ENCODE measurements around the gene TWIST2.

The TWIST2 gene

GRCh38 chr2:238882082-238882755 is 34.3 kb downstream of the TWIST2 start:
- Histone ChIP-seq H3K9ac (ENCODE audit: low read depth, low read length, poor library complexity, severe bottlenecking) (no peak overlapping the region), H3K4me3 (ENCODE audit: low read length, poor library complexity, severe bottlenecking) (no peak overlapping the region), H3K9me2 (replicated peaks; ENCODE audit: low read depth, low read length) (no peaks in the 10 kb centered on the region), H3F3A (ENCODE audit: low read depth) (no peaks in the 10 kb centered on the region), H3K4me1 (ENCODE audit: insufficient read depth, low read length, poor library complexity, severe bottlenecking) (no peaks in the 10 kb centered on the region), H3K4me2 (ENCODE audit: low read depth, low read length, poor library complexity, severe bottlenecking) (no peak overlapping the region), H3K9me3 (ENCODE audit: insufficient read depth, low read depth, low read length) (no peaks in the 10 kb centered on the region), H2AFZ (ENCODE audit: low read length) (no peak overlapping the region), H3K79me2 (ENCODE audit: insufficient read depth, low read length) (no peaks in the 10 kb centered on the region), H4K20me1 (ENCODE audit: insufficient read depth, low read length, poor library complexity, severe bottlenecking) (no peaks in the 10 kb centered on the region), H3K36me3 (ENCODE audit: insufficient read depth, low read length) (no peaks in the 10 kb centered on the region), H3K27me3 (ENCODE audit: insufficient read depth, low read length, poor library complexity, severe bottlenecking) (no peaks in the 10 kb centered on the region)
- TF ChIP-seq CTCF (conservative IDR thresholded peaks at IDR 0.05; ENCODE audit: low read length) (no peak), EZH2phosphoT487 (IDR thresholded peaks at IDR 0.05; ENCODE audit: borderline replicate concordance) (no peak)

DNA sequence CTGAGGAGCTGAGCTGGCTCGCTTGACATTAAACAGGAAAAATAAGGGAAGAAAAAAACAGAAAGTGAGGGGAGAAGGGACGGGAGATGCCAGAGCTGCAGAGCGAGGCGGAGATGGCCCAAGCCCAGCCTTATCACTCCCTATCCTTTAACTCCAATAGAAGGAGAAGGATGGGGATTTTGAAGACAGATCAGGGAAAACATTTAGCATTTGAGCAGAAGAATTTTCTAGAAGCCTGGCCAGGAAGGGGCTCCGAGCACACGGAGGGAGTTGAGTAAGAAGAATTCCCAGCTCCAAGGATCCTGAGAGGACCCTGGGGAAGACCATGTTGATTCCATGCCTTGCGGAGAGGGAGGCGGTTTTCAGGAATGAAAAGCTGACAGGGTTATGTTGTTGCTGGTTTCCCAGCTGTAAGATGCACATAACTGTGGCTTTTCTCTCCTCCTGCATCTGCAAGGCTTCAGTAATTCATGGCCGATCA is 35.6 kb downstream of the TWIST2 start:
- no peaks in the 10 kb centered on the region for H3F3A ChIP-seq (ENCODE audit: low read depth)
- no peaks in the 10 kb centered on the region for H3K9me2 ChIP-seq (replicated peaks; ENCODE audit: low read depth, low read length)
- no peaks in the 10 kb centered on the region for H3K4me1 ChIP-seq (ENCODE audit: insufficient read depth, low read length, poor library complexity, severe bottlenecking)
- no peak overlapping the region for H3K4me2 ChIP-seq (ENCODE audit: low read depth, low read length, poor library complexity, severe bottlenecking)
- H2AFZ ChIP-seq (ENCODE audit: low read length) = no peak overlapping the region
- no peak for TF ChIP-seq CTCF (conservative IDR thresholded peaks at IDR 0.05; ENCODE audit: low read length)
- no peak for TF ChIP-seq EZH2phosphoT487 (IDR thresholded peaks at IDR 0.05; ENCODE audit: borderline replicate concordance)
- no peaks in the 10 kb centered on the region for H3K27me3 ChIP-seq (ENCODE audit: insufficient read depth, low read length, poor library complexity, severe bottlenecking)
- no peaks in the 10 kb centered on the region for H3K9me3 ChIP-seq (ENCODE audit: insufficient read depth, low read depth, low read length)
- no peak overlapping the region for H3K9ac ChIP-seq (ENCODE audit: low read depth, low read length, poor library complexity, severe bottlenecking)
- H3K79me2 ChIP-seq (ENCODE audit: insufficient read depth, low read length) = no peaks in the 10 kb centered on the region
- no peaks in the 10 kb centered on the region for H4K20me1 ChIP-seq (ENCODE audit: insufficient read depth, low read length, poor library complexity, severe bottlenecking)
- H3K36me3 ChIP-seq (ENCODE audit: insufficient read depth, low read length) = no peaks in the 10 kb centered on the region
- no peak overlapping the region for H3K4me3 ChIP-seq (ENCODE audit: low read length, poor library complexity, severe bottlenecking)

DNA sequence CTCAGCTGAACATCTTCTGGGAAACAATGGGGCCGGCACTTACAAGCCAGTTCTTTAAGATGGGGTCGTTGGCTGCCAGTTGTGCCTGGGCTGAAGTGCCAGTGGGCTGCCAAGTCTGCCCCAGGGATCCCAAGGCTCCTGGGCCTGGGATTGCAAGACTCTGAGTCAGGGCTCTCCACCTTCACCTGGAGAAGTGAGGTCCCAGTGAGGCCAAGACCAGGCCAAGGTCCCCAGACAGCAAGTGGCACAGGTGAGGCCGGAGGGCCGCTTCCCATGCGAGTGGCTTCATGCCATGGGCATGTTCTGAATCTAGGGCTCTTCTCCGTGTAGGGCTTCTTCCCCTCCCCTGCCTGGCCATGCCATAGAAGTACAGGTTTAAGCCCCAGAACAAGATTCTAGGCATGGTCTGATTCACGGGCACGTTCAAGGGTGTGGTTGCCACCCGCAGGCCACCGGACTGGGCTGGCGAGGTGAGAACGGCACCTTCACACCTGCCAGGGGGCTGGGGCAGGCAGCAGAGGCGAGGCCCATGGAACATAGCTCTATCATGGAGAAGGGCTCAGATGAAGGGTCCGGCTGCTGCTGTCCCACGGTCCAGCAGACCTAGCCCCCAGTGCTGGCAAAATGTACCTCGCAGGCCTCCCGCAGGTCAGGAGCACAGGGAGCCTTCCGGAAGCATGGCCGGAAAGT is 36.4 kb downstream of the TWIST2 start:
- Histone ChIP-seq H3K9ac (ENCODE audit: low read depth, low read length, poor library complexity, severe bottlenecking) (no peak overlapping the region), H3K4me2 (ENCODE audit: low read depth, low read length, poor library complexity, severe bottlenecking) (no peak overlapping the region), H3K9me2 (replicated peaks; ENCODE audit: low read depth, low read length) (no peaks in the 10 kb centered on the region), H4K20me1 (ENCODE audit: insufficient read depth, low read length, poor library complexity, severe bottlenecking) (no peaks in the 10 kb centered on the region), H3K4me1 (ENCODE audit: insufficient read depth, low read length, poor library complexity, severe bottlenecking) (no peaks in the 10 kb centered on the region), H3K4me3 (ENCODE audit: low read length, poor library complexity, severe bottlenecking) (no peak overlapping the region), H3K79me2 (ENCODE audit: insufficient read depth, low read length) (no peaks in the 10 kb centered on the region), H2AFZ (ENCODE audit: low read length) (no peak overlapping the region), H3K36me3 (ENCODE audit: insufficient read depth, low read length) (no peaks in the 10 kb centered on the region), H3F3A (ENCODE audit: low read depth) (no peaks in the 10 kb centered on the region), H3K9me3 (ENCODE audit: insufficient read depth, low read depth, low read length) (no peaks in the 10 kb centered on the region), H3K27me3 (ENCODE audit: insufficient read depth, low read length, poor library complexity, severe bottlenecking) (no peaks in the 10 kb centered on the region)
- TF ChIP-seq EZH2phosphoT487 (IDR thresholded peaks at IDR 0.05; ENCODE audit: borderline replicate concordance) (no peak), CTCF (conservative IDR thresholded peaks at IDR 0.05; ENCODE audit: low read length) (no peak)

Data from Loucy (cell line).